Transverse colon (tissue), 4 donors: Measurements from ENCODE around the gene CRYZL1. TPM values are rescaled to one million over a fixed set of nuclear protein-coding genes. Genes with fewer than 3 reads are reported as not detected.

ENCODE experiments used
- DNase-seq: peaks from one replicate; pipeline ENCODE4 v3.0.0-alpha.2; 2019
- H3K27ac ChIP-seq, 4 donors: fragments of 200-600 bp; sonication (generic); 2 replicates each; pipeline ENCODE4 v1.5.1; 2016 to 2018; ENCODE audit warnings: inconsistent platforms in 4 of 4
- H3K27me3 ChIP-seq: fragments of 200-600 bp; sonication (generic); 2 replicates; pipeline ENCODE4 v1.5.1; 2017; ENCODE audit warnings: inconsistent platforms
- H3K36me3 ChIP-seq, 4 donors: fragments of 200-600 bp; sonication (generic); 2 replicates each; pipeline ENCODE4 v1.5.1; 2017 to 2019; ENCODE audit warnings: inconsistent platforms in 4 of 4
- H3K4me1 ChIP-seq, 4 donors: fragments of 200-600 bp; sonication (generic); 2 replicates each; pipeline ENCODE4 v1.5.1; 2017 to 2020; ENCODE audit warnings: inconsistent platforms in 4 of 4
- H3K4me3 ChIP-seq, 4 donors: fragments of 200-600 bp; sonication (generic); 1 replicate in 1 of 4; 2 replicates in 3 of 4; pipeline versions ENCODE4 v1.5.1 to v1.6.1; 2017 to 2019; ENCODE audit warnings: inconsistent platforms in 4 of 4
- H3K9me3 ChIP-seq, 2 donors: fragments of 200-600 bp; sonication (generic); 2 replicates each; pipeline ENCODE4 v1.5.1; 2017 to 2019; ENCODE audit warnings: inconsistent platforms in 2 of 2
- EP300 ChIP-seq: sonication (generic); formaldehyde crosslinking; IDR thresholded peaks from one replicate; pipeline ENCODE4 v1.6.1; 2017; ENCODE audit warnings: antibody characterized with exemption, low read depth
- POLR2A ChIP-seq: fragments of 450-650 bp; IDR thresholded peaks from one replicate; pipeline ENCODE4 v1.6.1; 2016; ENCODE audit warnings: antibody characterized with exemption, mild to moderate bottlenecking, moderate library complexity
- POLR2AphosphoS5 ChIP-seq, 3 donors: sonication (generic); formaldehyde crosslinking; IDR thresholded peaks; one replicate each; pipeline ENCODE4 v1.6.1; 2016; ENCODE audit warnings: antibody characterized with exemption in 3 of 3
- WGBS, 2 donors: methylation state at CpG; one replicate each; pipeline ENCODE4 v1.1.5; 2018; ENCODE audit warnings: low coverage in 1 of 2; 5-methylcytosine and 5-hydroxymethylcytosine counted together
- in situ Hi-C, 4 donors: fragments of 200-750 bp; cut with MboI; loops; one replicate each; pipeline versions ENCODE4 v1.15.0 to v1.15.1; 2017; ENCODE audit warnings: low sequenced_read_pairs in 3 of 4, low pct_ligation_motif_present in 1 of 4, low pct_unique_long_range_greater_than_20kb in 1 of 4
- intact Hi-C: fragments of 100-400 bp; cut with DNase I; formaldehyde crosslinking; loops from one replicate; pipeline ENCODE4 v1.15.1; 2023; ENCODE audit warnings: low total_unique reads
- total RNA-seq, 4 donors: library from RNA; depleted of rRNA; stranded (reverse); fragments of >200 nt; gene quantifications; one replicate each; pipeline ENCODE4 v1.1.0, GENCODE V29; 2016
- TF ChIP-seq, protein P1 (sequence below), 5 experiments: fragments of 200-600 bp in 3 of 5; fragments of 450-650 bp in 2 of 5; sonication (generic) in 3 of 5; IDR thresholded peaks; 1 replicate in 2 of 5; 2 replicates in 3 of 5; pipeline ENCODE4 v1.5.1; 2016 to 2017; ENCODE audit warnings: antibody characterized with exemption in 5 of 5, inconsistent platforms in 3 of 5, mild to moderate bottlenecking in 2 of 5, moderate library complexity in 1 of 5

Gene CRYZL1
- total RNA-seq, 4 donors from 2014 or later, result 27.7 to 58.9 (median 43.6) TPM

DNA sequence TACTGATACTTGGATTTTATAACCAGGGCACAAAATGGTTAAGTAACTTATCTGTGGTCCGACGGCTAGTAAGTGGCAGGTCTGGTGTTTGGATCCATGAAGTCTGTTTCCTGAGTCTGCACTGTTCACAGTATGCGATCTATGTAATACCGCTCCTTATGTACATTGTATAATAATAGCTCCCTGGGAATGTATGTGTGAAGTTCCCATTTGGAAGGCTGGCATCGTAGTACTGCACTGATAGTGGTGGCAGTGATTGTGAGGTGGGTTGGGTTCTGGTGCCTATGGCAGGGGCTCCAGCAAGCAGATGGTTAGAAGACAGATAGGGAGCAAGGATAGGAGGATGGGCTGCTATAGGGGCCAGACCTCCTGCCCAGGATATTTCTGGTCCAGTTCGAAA, 26.1 kb upstream of the CRYZL1 start:
- no peak overlapping the region for H3K27ac ChIP-seq
- no peak overlapping the region for H3K4me3 ChIP-seq
- intact Hi-C loops (no loop called here), in situ Hi-C loops (loop anchor here in 1 of 4 donors (25.0 kb wide), 1 partner anchor 220 kb away; no protein-coding TSS in a partner anchor)
- no peaks in the 10 kb centered on the region for H3K27me3 ChIP-seq
- TF ChIP-seq, protein P1, sequence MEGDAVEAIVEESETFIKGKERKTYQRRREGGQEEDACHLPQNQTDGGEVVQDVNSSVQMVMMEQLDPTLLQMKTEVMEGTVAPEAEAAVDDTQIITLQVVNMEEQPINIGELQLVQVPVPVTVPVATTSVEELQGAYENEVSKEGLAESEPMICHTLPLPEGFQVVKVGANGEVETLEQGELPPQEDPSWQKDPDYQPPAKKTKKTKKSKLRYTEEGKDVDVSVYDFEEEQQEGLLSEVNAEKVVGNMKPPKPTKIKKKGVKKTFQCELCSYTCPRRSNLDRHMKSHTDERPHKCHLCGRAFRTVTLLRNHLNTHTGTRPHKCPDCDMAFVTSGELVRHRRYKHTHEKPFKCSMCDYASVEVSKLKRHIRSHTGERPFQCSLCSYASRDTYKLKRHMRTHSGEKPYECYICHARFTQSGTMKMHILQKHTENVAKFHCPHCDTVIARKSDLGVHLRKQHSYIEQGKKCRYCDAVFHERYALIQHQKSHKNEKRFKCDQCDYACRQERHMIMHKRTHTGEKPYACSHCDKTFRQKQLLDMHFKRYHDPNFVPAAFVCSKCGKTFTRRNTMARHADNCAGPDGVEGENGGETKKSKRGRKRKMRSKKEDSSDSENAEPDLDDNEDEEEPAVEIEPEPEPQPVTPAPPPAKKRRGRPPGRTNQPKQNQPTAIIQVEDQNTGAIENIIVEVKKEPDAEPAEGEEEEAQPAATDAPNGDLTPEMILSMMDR (IDR thresholded peaks at IDR 0.05), result no peak
- TF ChIP-seq POLR2A (no peak), EP300 (no peak), POLR2AphosphoS5 (IDR thresholded peaks at IDR 0.05) (no peak)
- no peaks in the 10 kb centered on the region for H3K9me3 ChIP-seq
- no peaks in the 10 kb centered on the region for H3K36me3 ChIP-seq
- peaks cover 4 to 19% (median 8%) of the 10 kb centered on the region in 4 donors for H3K4me1 ChIP-seq
- no peak for DNase-seq
- 81 to 90% methylated on average over 1 to 6 of the region's 6 CpGs for WGBS, 2 donors

DNA sequence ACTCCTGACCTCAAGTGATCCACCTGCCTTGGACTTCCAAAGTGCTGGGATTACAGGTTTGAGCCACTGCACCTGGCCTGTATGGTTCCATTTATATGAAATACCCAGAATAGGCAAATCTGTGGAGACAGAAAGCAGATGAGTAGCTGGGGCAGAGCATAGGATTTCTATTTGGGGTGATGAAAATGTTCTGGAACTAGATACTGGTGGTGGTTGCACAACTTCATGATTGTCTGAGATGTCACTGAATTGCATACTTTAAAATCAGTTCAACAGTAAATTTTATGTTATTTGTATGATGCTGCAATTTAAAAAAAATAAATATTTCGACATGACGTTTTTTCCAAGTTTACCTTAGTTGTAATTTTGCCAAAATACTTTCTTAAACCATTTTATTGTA, 24.6 kb upstream of the CRYZL1 start:
- Histone ChIP-seq H3K4me3 (no peak overlapping the region), H3K4me1 (peaks cover 4 to 19% (median 9%) of the 10 kb centered on the region in 4 donors), H3K9me3 (no peaks in the 10 kb centered on the region), H3K36me3 (no peaks in the 10 kb centered on the region), H3K27ac (no peak overlapping the region), H3K27me3 (no peaks in the 10 kb centered on the region)
- intact Hi-C loops, result no loop called here
- in situ Hi-C loops, result loop anchor here in 1 of 4 donors (25.0 kb wide), 1 partner anchor 221 kb away; no protein-coding TSS in a partner anchor
- 63 to 74% methylated on average over 2 of the region's 2 CpGs for WGBS, 2 donors
- no peak for DNase-seq
- TF ChIP-seq POLR2A (no peak), EP300 (no peak), POLR2AphosphoS5 (IDR thresholded peaks at IDR 0.05) (no peak)
- TF ChIP-seq, protein P1 (IDR thresholded peaks at IDR 0.05), result no peak

DNA sequence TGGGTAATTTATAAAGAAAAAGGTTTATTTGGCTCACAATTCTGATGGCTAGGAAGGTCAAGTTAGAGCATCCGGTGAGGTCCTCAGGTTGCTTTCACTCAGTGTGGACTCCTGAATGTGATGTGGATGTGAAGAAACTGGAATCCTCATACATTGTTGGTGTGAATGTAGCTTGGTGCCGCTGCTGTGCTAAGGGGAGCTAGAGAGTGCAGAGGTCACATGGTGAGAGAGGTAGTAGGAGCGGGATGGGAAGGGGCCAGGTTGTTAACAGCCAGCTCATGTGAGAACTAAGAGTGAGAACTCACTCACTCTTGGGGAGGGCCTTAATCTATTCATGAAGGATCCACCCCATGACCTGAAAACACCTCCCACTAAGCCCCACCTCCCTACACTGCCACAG, 22.6 kb upstream of the CRYZL1 start:
- in situ Hi-C loops (loop anchor here in 1 of 4 donors (25.0 kb wide), 1 partner anchor 223 kb away; no protein-coding TSS in a partner anchor), intact Hi-C loops (no loop called here)
- H3K36me3 ChIP-seq, result no peaks in the 10 kb centered on the region
- no peaks in the 10 kb centered on the region for H3K27me3 ChIP-seq
- 94% methylated on average over 3 of the region's 3 CpGs; no CpG with 5 or more reads in 1 of the 2 donors for WGBS, 2 donors
- DNase-seq, result no peak
- peaks cover 4 to 29% (median 9%) of the 10 kb centered on the region in 4 donors for H3K4me1 ChIP-seq
- TF ChIP-seq, protein P1 (IDR thresholded peaks at IDR 0.05), result no peak
- TF ChIP-seq POLR2AphosphoS5 (IDR thresholded peaks at IDR 0.05) (no peak), POLR2A (no peak), EP300 (no peak)
- no peaks in the 10 kb centered on the region for H3K9me3 ChIP-seq
- no peak overlapping the region for H3K27ac ChIP-seq
- H3K4me3 ChIP-seq, result no peak overlapping the region

DNA sequence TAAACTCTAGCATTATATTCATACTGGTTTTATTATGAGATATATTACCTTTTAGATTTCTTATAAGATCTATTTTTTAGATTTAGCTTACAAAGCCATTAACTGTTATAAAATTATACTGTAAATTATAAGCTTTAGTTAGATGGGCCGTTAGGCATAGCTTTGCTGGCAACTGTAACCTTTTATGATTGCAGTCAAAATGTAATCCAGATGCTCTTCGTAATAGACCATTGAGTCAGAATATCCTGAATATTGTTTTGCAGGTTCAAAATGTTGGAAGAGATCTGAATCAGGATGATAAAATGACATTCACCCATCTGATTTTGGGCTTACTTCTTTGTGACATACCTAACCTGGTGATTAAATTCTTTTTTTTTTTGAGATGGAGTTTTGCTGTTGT, 21.7 kb upstream of the CRYZL1 start:
- 41 to 50% methylated on average over 2 of the region's 2 CpGs for WGBS, 2 donors
- no peak overlapping the region for H3K4me3 ChIP-seq
- intact Hi-C loops, result no loop called here
- peaks cover 5 to 30% (median 11%) of the 10 kb centered on the region in 4 donors for H3K4me1 ChIP-seq
- H3K27me3 ChIP-seq, result no peaks in the 10 kb centered on the region
- TF ChIP-seq, protein P1 (IDR thresholded peaks at IDR 0.05), result no peak
- TF ChIP-seq EP300 (no peak), POLR2A (no peak), POLR2AphosphoS5 (IDR thresholded peaks at IDR 0.05) (no peak)
- no peak for DNase-seq
- no peaks in the 10 kb centered on the region for H3K36me3 ChIP-seq
- no peak overlapping the region for H3K27ac ChIP-seq
- in situ Hi-C loops, result loop anchor here in 1 of 4 donors (25.0 kb wide), 1 partner anchor 224 kb away; no protein-coding TSS in a partner anchor
- no peaks in the 10 kb centered on the region for H3K9me3 ChIP-seq
